Naive thymus-derived CD4-positive, alpha-beta T cell (primary cell): ENCODE measurements around the gene EQTN. TPM values are rescaled to one million over a fixed set of nuclear protein-coding genes. Genes with fewer than 3 reads are reported as not detected.

Experiments
- ATAC-seq: fragments of 150-1000 bp; cut with Tn5 transposase; 2 replicates; pipeline ENCODE4 v1.10.0; 2021; ENCODE audit warnings: mild to moderate bottlenecking, moderate library complexity
- CTCF ChIA-PET: fragments of 350-600 bp; sonication (Branson Sonifier 250); formaldehyde crosslinking; loops from one replicate; lab custom pipeline; 2021; ENCODE audit warnings: antibody characterized with exemption; lab: Charles Lee
- POLR2A ChIA-PET: fragments of 350-600 bp; sonication (Branson Sonifier 250); formaldehyde crosslinking; loops from one replicate; lab custom pipeline; 2021; ENCODE audit warnings: antibody characterized with exemption, inconsistent platforms; lab: Charles Lee
- DNase-seq, 9 donors: peaks; one replicate each; pipeline versions ENCODE4 v3.0.0 to v3.0.0-alpha.2; 2020 to 2022; ENCODE audit warnings: mixed read lengths in 1 of 9
- H3K27ac ChIP-seq: one replicate; pipeline ENCODE4 v1.7.0; 2013; ENCODE audit warnings: mild to moderate bottlenecking, low read depth, low read length, moderate library complexity
- H3K27me3 ChIP-seq, 2 donors: one replicate each; pipeline ENCODE4 v1.7.0; 2013; ENCODE audit warnings: low read length in 2 of 2, mild to moderate bottlenecking in 2 of 2, moderate library complexity in 2 of 2; ENCODE audit not compliant: control insufficient read depth in 2 of 2, insufficient read depth in 2 of 2
- H3K36me3 ChIP-seq, 3 experiments: 1 replicate in 2 of 3; 2 replicates in 1 of 3; pipeline ENCODE4 v1.7.0; 2013; ENCODE audit warnings: low read length in 3 of 3, mild to moderate bottlenecking in 3 of 3, moderate library complexity in 1 of 3; ENCODE audit not compliant: insufficient read depth in 3 of 3, control insufficient read depth in 2 of 3
- H3K4me1 ChIP-seq, 2 donors: one replicate each; pipeline ENCODE4 v1.7.0; 2013; ENCODE audit warnings: low read length in 2 of 2, mild to moderate bottlenecking in 2 of 2, moderate library complexity in 1 of 2; ENCODE audit not compliant: control insufficient read depth in 2 of 2, insufficient read depth in 2 of 2
- H3K4me3 ChIP-seq: 2 replicates; pipeline ENCODE4 v1.7.0; 2013; ENCODE audit warnings: mild to moderate bottlenecking, low read length
- H3K9me3 ChIP-seq, 3 experiments: 1 replicate in 2 of 3; 2 replicates in 1 of 3; pipeline ENCODE4 v1.7.0; 2013; ENCODE audit warnings: low read length in 3 of 3; ENCODE audit not compliant: control insufficient read depth in 2 of 3
- H3K27ac Mint-ChIP-seq, 9 donors: one replicate each; pipeline ENCODE4 v1.8.0; 2020 to 2022; ENCODE audit warnings: mixed read lengths in 9 of 9, mild to moderate bottlenecking in 8 of 9, moderate library complexity in 5 of 9, inconsistent platforms in 2 of 9
- H3K27me3 Mint-ChIP-seq, 5 donors: one replicate each; pipeline ENCODE4 v1.8.0; 2021 to 2022; ENCODE audit warnings: mixed read lengths in 5 of 5, mild to moderate bottlenecking in 1 of 5
- H3K36me3 Mint-ChIP-seq, 5 donors: one replicate each; pipeline ENCODE4 v1.8.0; 2020 to 2022; ENCODE audit warnings: mixed read lengths in 5 of 5, mild to moderate bottlenecking in 3 of 5, inconsistent platforms in 1 of 5
- H3K4me1 Mint-ChIP-seq, 7 donors: one replicate each; pipeline ENCODE4 v1.8.0; 2020 to 2022; ENCODE audit warnings: mixed read lengths in 7 of 7, mild to moderate bottlenecking in 3 of 7, inconsistent platforms in 1 of 7
- H3K4me3 Mint-ChIP-seq, 10 donors: one replicate each; pipeline ENCODE4 v1.8.0; 2020 to 2022; ENCODE audit warnings: mild to moderate bottlenecking in 10 of 10, mixed read lengths in 10 of 10, moderate library complexity in 6 of 10, inconsistent platforms in 2 of 10
- H3K9me3 Mint-ChIP-seq, 11 donors: one replicate each; pipeline ENCODE4 v1.8.0; 2020 to 2022; ENCODE audit warnings: mixed read lengths in 11 of 11, mild to moderate bottlenecking in 4 of 11, inconsistent platforms in 1 of 11, moderate library complexity in 1 of 11
- intact Hi-C, 2 donors: fragments of 100-400 bp; cut with micrococcal nuclease; formaldehyde crosslinking; loops; one replicate each; pipeline ENCODE4 v1.15.1; 2023
- polyA plus RNA-seq, 2 donors: library from polyadenylated mRNA; unstranded; fragments of 300-500 nt; fragmentation: Illumina TruSeq; gene quantifications; one replicate each; pipeline ENCODE4 v1.2.3, GENCODE V29; 2021
- total RNA-seq, 6 experiments: library from RNA in 5 of 6; stranded (reverse) in 5 of 6; gene quantifications; 1 replicate in 5 of 6; 2 replicates in 1 of 6; pipeline ENCODE4 v1.2.3 and lab custom pipeline; 2021 to 2026

Gene EQTN
- total and polyA plus RNA-seq, 7 experiments from 2014 or later = not detected

DNA sequence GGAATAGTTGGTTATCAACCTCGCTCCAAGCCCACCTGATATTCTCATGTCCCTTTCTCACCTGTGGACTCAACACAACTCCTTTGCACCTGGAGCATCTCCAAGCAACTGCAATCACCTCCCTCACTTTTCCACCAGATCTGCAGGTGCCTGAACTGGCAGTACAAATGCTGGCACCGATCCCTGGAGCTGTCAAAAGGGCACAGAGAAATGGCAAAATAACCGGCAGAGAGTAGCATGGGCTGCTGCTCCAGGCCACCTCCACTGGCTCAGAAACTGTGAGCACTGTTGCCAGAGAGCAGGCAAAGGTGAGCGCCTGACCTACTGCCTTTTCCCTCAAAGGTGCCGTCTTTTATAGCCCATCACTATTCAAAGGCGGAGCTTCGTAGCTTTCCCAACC, 14.7 kb downstream of the EQTN start:
- Histone ChIP-seq H3K27me3 (no peaks in the 10 kb centered on the region), H3K4me3 (no peak overlapping the region), H3K27ac (no peak overlapping the region), H3K9me3 (no peaks in the 10 kb centered on the region), H3K4me1 (no peaks in the 10 kb centered on the region), H3K36me3 (no peaks in the 10 kb centered on the region)
- no peak for ATAC-seq
- Mint-ChIP-seq H3K36me3 (no peaks in the 10 kb centered on the region), H3K27ac (no peak overlapping the region), H3K4me3 (no peak overlapping the region), H3K27me3 (peaks cover 6 to 17% (median 10%) of the 10 kb centered on the region in 5 donors), H3K9me3 (peaks cover 0 to 2% (median 0%) of the 10 kb centered on the region in 11 donors), H3K4me1 (peaks cover 0 to 4% (median 0%) of the 10 kb centered on the region in 7 donors)
- CTCF ChIA-PET = no interaction called here
- POLR2A ChIA-PET = no interaction called here
- intact Hi-C loops = no loop called here
- no peak for DNase-seq

DNA sequence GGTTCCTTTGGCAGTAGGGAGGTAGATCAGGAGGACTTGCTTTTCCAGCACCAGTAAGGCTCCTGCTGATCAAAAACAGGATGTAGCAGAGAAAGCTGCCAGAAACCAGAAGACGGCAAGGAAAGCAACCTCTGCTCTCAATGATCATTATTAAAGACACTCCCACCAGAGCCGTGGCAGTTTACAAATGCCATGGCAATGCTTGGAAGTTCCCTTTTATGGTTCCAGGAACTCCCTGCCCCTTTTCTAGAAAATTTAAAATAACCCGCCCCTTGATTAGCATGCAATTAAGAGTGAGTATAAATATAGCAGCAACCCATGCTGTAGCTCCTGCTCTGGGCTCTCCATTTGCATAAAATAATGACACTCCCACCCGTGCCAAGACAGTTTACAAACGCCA, 16.1 kb downstream of the EQTN start:
- H3K4me3 Mint-ChIP-seq = peak overlapping the region in 1 of 10 donors; percentile 48
- H3K36me3 ChIP-seq = no peaks in the 10 kb centered on the region
- no peak for DNase-seq
- ChIA-PET POLR2A (no interaction called here), CTCF (no interaction called here)
- ATAC-seq = no peak
- no peaks in the 10 kb centered on the region for H3K36me3 Mint-ChIP-seq
- no peaks in the 10 kb centered on the region for H3K4me1 ChIP-seq
- peaks cover 0 to 2% (median 0%) of the 10 kb centered on the region in 11 donors for H3K9me3 Mint-ChIP-seq
- no peak overlapping the region for H3K4me3 ChIP-seq
- no peak overlapping the region for H3K27ac ChIP-seq
- peaks cover 0 to 5% (median 4%) of the 10 kb centered on the region in 7 donors for H3K4me1 Mint-ChIP-seq
- H3K27me3 ChIP-seq = no peaks in the 10 kb centered on the region
- intact Hi-C loops = no loop called here
- H3K9me3 ChIP-seq = no peaks in the 10 kb centered on the region
- H3K27ac Mint-ChIP-seq = no peak overlapping the region
- H3K27me3 Mint-ChIP-seq = peaks cover 6 to 15% (median 10%) of the 10 kb centered on the region in 5 donors

DNA sequence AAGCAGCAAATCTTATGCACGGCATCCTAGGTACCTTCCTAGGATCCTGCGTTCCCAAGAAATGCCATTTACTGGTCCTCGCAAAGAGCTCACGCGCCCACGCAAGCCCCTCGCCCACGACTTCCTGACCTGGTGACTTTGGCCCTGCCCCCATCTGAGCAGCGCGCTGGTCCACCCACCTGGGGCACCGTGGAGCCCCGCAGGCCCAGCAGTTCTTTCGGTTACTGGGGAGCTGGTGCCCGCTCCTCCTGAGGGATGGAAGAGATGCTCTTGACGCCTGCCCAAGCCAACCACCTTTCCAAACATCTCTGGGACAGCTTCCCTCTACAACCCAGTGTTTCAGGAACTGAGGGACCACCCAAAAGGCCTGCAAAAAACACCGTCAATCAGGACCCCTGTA, 16.7 kb downstream of the EQTN start:
- H3K4me3 Mint-ChIP-seq = no peak overlapping the region
- Histone ChIP-seq H3K9me3 (no peaks in the 10 kb centered on the region), H3K4me1 (no peaks in the 10 kb centered on the region), H3K4me3 (no peak overlapping the region), H3K27me3 (no peaks in the 10 kb centered on the region), H3K27ac (no peak overlapping the region), H3K36me3 (no peaks in the 10 kb centered on the region)
- H3K27ac Mint-ChIP-seq = no peak overlapping the region
- peaks cover 6 to 15% (median 10%) of the 10 kb centered on the region in 5 donors for H3K27me3 Mint-ChIP-seq
- H3K36me3 Mint-ChIP-seq = no peaks in the 10 kb centered on the region
- H3K4me1 Mint-ChIP-seq = peaks cover 0 to 5% (median 4%) of the 10 kb centered on the region in 7 donors
- ATAC-seq (no peak), DNase-seq (no peak)
- ChIA-PET POLR2A (no interaction called here), CTCF (no interaction called here)
- intact Hi-C loops = no loop called here
- H3K9me3 Mint-ChIP-seq = peaks cover 0 to 2% (median 0%) of the 10 kb centered on the region in 11 donors

- H3K4me1 Mint-ChIP-seq = peaks cover 0 to 5% (median 4%) of the 10 kb centered on the region in 7 donors
- intact Hi-C loops = loop anchor here in 1 of 2 donors (5.0 kb wide), 1 partner anchor 327 kb away; no protein-coding TSS in a partner anchor
Observed at GRCh38 chr9:27279611-27280010, 17.3 kb downstream of the EQTN start.

DNA sequence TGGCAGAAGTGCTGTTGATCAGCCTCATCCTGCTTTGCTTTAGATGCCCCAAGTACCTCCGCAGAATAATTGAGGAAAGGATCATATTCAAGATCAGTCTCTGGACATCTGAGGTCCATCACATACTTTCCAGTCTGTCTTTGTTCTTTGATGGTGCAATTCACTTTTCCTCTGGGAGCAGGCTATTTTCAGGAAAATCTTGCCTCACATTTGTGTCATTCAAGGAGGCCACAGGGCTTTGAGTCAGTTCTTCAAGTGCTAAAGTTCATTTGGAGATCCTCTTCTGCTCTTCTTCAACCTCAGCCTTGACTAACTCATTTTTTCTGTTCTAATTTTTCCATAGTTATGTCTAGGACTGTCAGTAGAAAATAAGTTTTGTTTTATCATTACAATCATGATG, 18.6 kb downstream of the EQTN start:
- intact Hi-C loops = loop anchor here in 1 of 2 donors (5.0 kb wide), 1 partner anchor 326 kb away; no protein-coding TSS in a partner anchor
- H3K4me1 ChIP-seq = no peaks in the 10 kb centered on the region
- DNase-seq = no peak
- ChIA-PET CTCF (no interaction called here), POLR2A (no interaction called here)
- H3K27me3 ChIP-seq = no peaks in the 10 kb centered on the region
- H3K36me3 ChIP-seq = no peaks in the 10 kb centered on the region
- H3K4me3 ChIP-seq = no peak overlapping the region
- Mint-ChIP-seq H3K36me3 (no peaks in the 10 kb centered on the region), H3K9me3 (peaks cover 0 to 2% (median 0%) of the 10 kb centered on the region in 11 donors), H3K4me1 (peaks cover 0 to 5% (median 4%) of the 10 kb centered on the region in 7 donors), H3K27ac (no peak overlapping the region), H3K27me3 (peaks cover 0 to 12% (median 10%) of the 10 kb centered on the region in 5 donors), H3K4me3 (no peak overlapping the region)
- no peaks in the 10 kb centered on the region for H3K9me3 ChIP-seq
- ATAC-seq = no peak
- H3K27ac ChIP-seq = no peak overlapping the region

More at GRCh38 chr9:27279611-27280010, 17.3 kb downstream of the EQTN start:
- H3K4me3 ChIP-seq = no peak overlapping the region
- ATAC-seq (no peak), DNase-seq (no peak)
- H3K9me3 Mint-ChIP-seq = peaks cover 0 to 2% (median 0%) of the 10 kb centered on the region in 11 donors
- POLR2A ChIA-PET = no interaction called here
- peaks cover 6 to 13% (median 10%) of the 10 kb centered on the region in 5 donors for H3K27me3 Mint-ChIP-seq
- no peaks in the 10 kb centered on the region for H3K4me1 ChIP-seq
- no peak overlapping the region for H3K27ac ChIP-seq
- H3K4me3 Mint-ChIP-seq = no peak overlapping the region
- H3K27ac Mint-ChIP-seq = no peak overlapping the region
- no peaks in the 10 kb centered on the region for H3K36me3 Mint-ChIP-seq
- no peaks in the 10 kb centered on the region for H3K9me3 ChIP-seq
- CTCF ChIA-PET = no interaction called here
- no peaks in the 10 kb centered on the region for H3K27me3 ChIP-seq
- no peaks in the 10 kb centered on the region for H3K36me3 ChIP-seq

GRCh38 chr9:27276193-27277030, 20.5 kb downstream of the EQTN start:
- H3K27ac Mint-ChIP-seq = no peak overlapping the region
- intact Hi-C loops = loop anchor here (1.0 to 5.0 kb wide), 4 partner anchors 242 to 532 kb away; no protein-coding TSS in a partner anchor
- peak in 6 of 9 donors; percentile 27 to 51 (median 45) for DNase-seq

More at GRCh38 chr9:27276193-27277030, 20.5 kb downstream of the EQTN start:
- Mint-ChIP-seq H3K4me1 (peaks cover 0 to 5% (median 4%) of the 10 kb centered on the region in 7 donors), H3K36me3 (no peaks in the 10 kb centered on the region), H3K9me3 (peaks cover 0 to 2% (median 0%) of the 10 kb centered on the region in 11 donors), H3K27me3 (peaks cover 0 to 10% (median 5%) of the 10 kb centered on the region in 5 donors), H3K4me3 (peak overlapping the region in 2 of 10 donors; percentile 6 to 8)
- Histone ChIP-seq H3K36me3 (no peaks in the 10 kb centered on the region), H3K4me3 (no peak overlapping the region), H3K27ac (no peak overlapping the region), H3K27me3 (no peaks in the 10 kb centered on the region), H3K9me3 (no peaks in the 10 kb centered on the region), H3K4me1 (no peaks in the 10 kb centered on the region)
- POLR2A ChIA-PET = no interaction called here
- peak; percentile 48 for ATAC-seq
- CTCF ChIA-PET = interaction anchor here (1.0 to 2.0 kb wide), 3 partner anchors 13 to 530 kb away, joined by 3 to 5 read pairs (median 4); no protein-coding TSS in a partner anchor
